Stomach (tissue), 4 donors: ENCODE data around the gene CWH43.

Source experiments
- CTCF ChIP-seq, 7 experiments: fragments of 450-650 bp in 4 of 7; fragments of 200-600 bp in 3 of 7; sonication (generic) in 3 of 7; IDR thresholded peaks; one replicate each; pipeline ENCODE4 v1.5.1; 2016 to 2019; ENCODE audit warnings: antibody characterized with exemption in 7 of 7, control low read depth in 2 of 7, mild to moderate bottlenecking in 1 of 7
- EP300 ChIP-seq: sonication (generic); formaldehyde crosslinking; IDR thresholded peaks from one replicate; pipeline ENCODE4 v1.6.1; 2017; ENCODE audit warnings: antibody characterized with exemption
- POLR2A ChIP-seq, 4 donors: fragments of 450-650 bp; IDR thresholded peaks; one replicate each; pipeline ENCODE4 v1.6.1; 2016; ENCODE audit warnings: antibody characterized with exemption in 4 of 4, control low read depth in 2 of 4, mild to moderate bottlenecking in 1 of 4, moderate library complexity in 1 of 4
- POLR2AphosphoS5 ChIP-seq, 3 donors: sonication (generic); formaldehyde crosslinking; IDR thresholded peaks; one replicate each; pipeline ENCODE4 v1.6.1; 2016; ENCODE audit warnings: antibody characterized with exemption in 3 of 3

GRCh38 chr4:48979914-48980579 is 6.0 kb upstream of the CWH43 start:
- no peak for TF ChIP-seq CTCF (IDR thresholded peaks at IDR 0.05)
- TF ChIP-seq POLR2A (IDR thresholded peaks at IDR 0.05): no peak
- no peak for TF ChIP-seq POLR2AphosphoS5 (IDR thresholded peaks at IDR 0.05)
- TF ChIP-seq EP300: no peak
